ENCODE measurements around the gene TFAP2E. TPM values are rescaled to one million over a fixed set of nuclear protein-coding genes. Genes with fewer than 3 reads are reported as not detected.
A peak's percentile ranks its signal among the peaks of the same experiment; 100 is the strongest.

The TFAP2E gene
- total RNA-seq, 1 donor from 2014 or later, result 3.6 TPM

GRCh38 chr1:35560256-35561225 is 12.6 kb upstream of the TFAP2E start:
- TF ChIP-seq CTCF (IDR thresholded peaks at IDR 0.05; ENCODE audit: unreplicated experiment), result no peak
- Mint-ChIP-seq H3K9me3 (ENCODE audit: unreplicated experiment) (no peaks in the 10 kb centered on the region), H3K27ac (ENCODE audit: unreplicated experiment) (no peak overlapping the region), H3K4me1 (ENCODE audit: unreplicated experiment) (peaks cover 28% of the 10 kb centered on the region), H3K36me3 (ENCODE audit: low read depth, unreplicated experiment) (peaks cover 18% of the 10 kb centered on the region), H3K27me3 (ENCODE audit: unreplicated experiment) (peaks cover 10% of the 10 kb centered on the region), H3K4me3 (ENCODE audit: unreplicated experiment) (peak overlapping the region; percentile 78)
- no peak for DNase-seq (ENCODE audit: low spot score)

GRCh38 chr1:35561297-35561971 is 11.7 kb upstream of the TFAP2E start:
- Mint-ChIP-seq H3K4me3 (ENCODE audit: unreplicated experiment) (peak overlapping the region; percentile 78), H3K36me3 (ENCODE audit: low read depth, unreplicated experiment) (peaks cover 20% of the 10 kb centered on the region), H3K9me3 (ENCODE audit: unreplicated experiment) (no peaks in the 10 kb centered on the region), H3K27me3 (ENCODE audit: unreplicated experiment) (peaks cover 10% of the 10 kb centered on the region), H3K27ac (ENCODE audit: unreplicated experiment) (no peak overlapping the region), H3K4me1 (ENCODE audit: unreplicated experiment) (peaks cover 20% of the 10 kb centered on the region)
- no peak for TF ChIP-seq CTCF (IDR thresholded peaks at IDR 0.05; ENCODE audit: unreplicated experiment)
- DNase-seq (ENCODE audit: low spot score), result no peak

- no peak overlapping the region for H3K27ac Mint-ChIP-seq (ENCODE audit: unreplicated experiment)
- peaks cover 8% of the 10 kb centered on the region for H3K27me3 Mint-ChIP-seq (ENCODE audit: unreplicated experiment)
- peak overlapping the region; percentile 25 for H3K4me3 Mint-ChIP-seq (ENCODE audit: unreplicated experiment)
Measured at GRCh38 chr1:35561972-35562680, 11.0 kb upstream of the TFAP2E start.

GRCh38 chr1:35563166-35563565 is 9.9 kb upstream of the TFAP2E start:
- Mint-ChIP-seq H3K9me3 (ENCODE audit: unreplicated experiment) (no peaks in the 10 kb centered on the region), H3K27me3 (ENCODE audit: unreplicated experiment) (peaks cover 10% of the 10 kb centered on the region), H3K36me3 (ENCODE audit: low read depth, unreplicated experiment) (peaks cover 23% of the 10 kb centered on the region), H3K4me1 (ENCODE audit: unreplicated experiment) (peaks cover 17% of the 10 kb centered on the region), H3K27ac (ENCODE audit: unreplicated experiment) (no peak overlapping the region), H3K4me3 (ENCODE audit: unreplicated experiment) (no peak overlapping the region)
- no peak for TF ChIP-seq CTCF (IDR thresholded peaks at IDR 0.05; ENCODE audit: unreplicated experiment)
- no peak for DNase-seq (ENCODE audit: low spot score)

More at GRCh38 chr1:35561972-35562680, 11.0 kb upstream of the TFAP2E start:
- H3K9me3 Mint-ChIP-seq (ENCODE audit: unreplicated experiment), result no peaks in the 10 kb centered on the region
- no peak for TF ChIP-seq CTCF (IDR thresholded peaks at IDR 0.05; ENCODE audit: unreplicated experiment)
- peaks cover 20% of the 10 kb centered on the region for H3K4me1 Mint-ChIP-seq (ENCODE audit: unreplicated experiment)
- H3K36me3 Mint-ChIP-seq (ENCODE audit: low read depth, unreplicated experiment), result peaks cover 23% of the 10 kb centered on the region
- DNase-seq (ENCODE audit: low spot score), result no peak
